Activated effector memory CD4-positive, alpha-beta T cell treated with Interleukin-2 at 50 U/mL for 16 hours (primary cell): Measurements from ENCODE around the gene TAF1B.
"Not testable (repeated sequence)": the region's sequence is repeated elsewhere in the genome, so short reads cannot be mapped to it uniquely, and the experiment has no call there.

Source experiments
- DNase-seq: peaks from one replicate; pipeline ENCODE4 v3.0.0-alpha.2; 2020

Gene TAF1B

DNA sequence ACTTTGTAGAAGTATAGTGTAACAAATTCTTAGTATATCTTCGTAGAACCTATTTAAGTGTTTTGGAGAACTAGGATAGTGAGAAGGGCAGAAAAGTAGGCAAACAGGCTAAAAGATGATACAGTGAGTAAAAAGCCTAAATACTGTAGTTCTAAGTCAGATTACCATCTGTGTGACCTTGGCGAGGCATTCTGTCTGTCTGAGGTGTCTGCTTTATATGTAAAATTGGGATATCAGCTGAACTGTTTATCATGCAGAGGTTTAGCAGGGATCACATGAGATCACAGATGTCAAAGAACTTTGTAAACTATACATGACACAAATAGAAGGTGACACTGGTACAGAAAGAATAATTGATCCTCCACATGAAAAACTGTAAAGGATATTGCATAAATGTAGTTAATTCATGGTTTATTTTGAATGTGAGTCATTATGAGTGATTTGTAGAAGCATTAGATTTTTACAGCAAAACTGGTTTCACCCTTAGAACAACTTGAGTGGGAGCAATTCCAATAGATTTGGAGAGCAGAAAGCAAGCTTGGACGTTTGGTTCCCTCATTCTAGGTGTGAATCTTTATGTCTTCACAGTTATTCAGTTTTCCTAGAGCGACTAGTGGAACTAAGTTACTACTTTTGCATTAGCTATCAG is 41.9 kb downstream of the TAF1B start:
- DNase-seq, result no peak

- DNase-seq, result no peak
Measured at GRCh38 chr2:9887513-9887912, 44.2 kb downstream of the TAF1B start.

- DNase-seq, result no peak
Measured at GRCh38 chr2:9889812-9890261, 46.6 kb downstream of the TAF1B start.

DNA sequence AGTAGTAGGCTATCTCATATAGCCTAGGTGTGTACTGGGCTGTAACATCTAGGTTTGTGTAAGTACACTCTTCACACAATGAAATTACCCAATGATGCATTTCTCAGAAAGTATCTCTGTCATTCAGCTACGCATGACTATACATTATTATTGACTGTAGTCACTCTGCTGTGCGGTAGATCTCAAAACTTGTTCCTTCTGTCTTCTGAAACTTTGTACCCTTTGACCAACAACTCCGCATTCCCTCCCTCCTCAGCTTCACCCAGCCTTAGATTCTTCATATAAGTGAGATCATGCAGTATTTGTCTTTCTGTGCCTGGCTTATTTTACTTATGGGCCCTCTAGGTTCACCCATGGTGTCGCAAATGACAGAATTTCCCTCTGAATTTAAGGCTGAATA is 49.0 kb downstream of the TAF1B start:
- no peak for DNase-seq

DNA sequence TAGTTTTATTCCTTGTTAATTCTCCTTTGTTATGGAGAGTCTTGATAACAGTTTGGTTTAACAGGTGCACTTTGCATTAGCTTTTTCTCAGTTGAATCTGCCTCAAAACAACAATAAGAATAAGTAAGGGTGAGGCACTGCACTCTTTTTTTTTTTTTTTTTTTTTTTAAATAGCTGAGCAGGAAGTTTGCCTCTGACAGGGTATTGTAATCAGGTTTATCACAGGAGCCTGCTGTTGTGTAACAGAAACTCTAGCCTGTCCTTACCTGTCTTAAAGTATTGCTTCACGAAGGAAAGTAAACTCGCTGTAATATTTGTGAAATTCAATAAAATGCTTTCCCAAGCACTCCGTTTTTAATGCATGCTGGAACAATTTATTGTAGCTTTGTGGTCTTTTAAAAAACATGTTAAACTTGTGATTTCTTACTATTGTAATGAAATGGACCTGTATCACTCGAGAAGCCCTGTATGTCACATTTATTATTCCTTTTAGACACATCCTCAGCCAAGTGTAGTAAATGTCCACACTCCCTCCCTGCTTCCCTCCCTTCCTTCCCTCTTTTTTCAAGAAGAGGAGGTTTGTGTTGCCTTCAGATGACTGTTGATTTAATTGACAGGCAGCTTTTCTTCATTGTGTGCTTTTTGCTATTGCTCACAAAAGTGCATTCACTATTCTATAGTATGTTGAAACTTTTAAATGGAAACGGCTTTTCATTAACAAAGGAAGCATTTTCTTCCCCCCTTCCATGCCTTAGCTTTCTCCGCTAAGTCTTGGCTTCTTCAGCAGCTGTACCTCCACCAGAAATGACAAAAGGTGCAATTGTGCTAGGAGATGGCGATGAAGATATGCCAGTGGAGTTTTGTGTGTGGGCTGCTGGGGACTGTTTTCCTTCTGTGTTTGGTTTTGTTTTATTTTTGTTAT is 52.7 kb downstream of the TAF1B start:
- DNase-seq, result no peak

DNA sequence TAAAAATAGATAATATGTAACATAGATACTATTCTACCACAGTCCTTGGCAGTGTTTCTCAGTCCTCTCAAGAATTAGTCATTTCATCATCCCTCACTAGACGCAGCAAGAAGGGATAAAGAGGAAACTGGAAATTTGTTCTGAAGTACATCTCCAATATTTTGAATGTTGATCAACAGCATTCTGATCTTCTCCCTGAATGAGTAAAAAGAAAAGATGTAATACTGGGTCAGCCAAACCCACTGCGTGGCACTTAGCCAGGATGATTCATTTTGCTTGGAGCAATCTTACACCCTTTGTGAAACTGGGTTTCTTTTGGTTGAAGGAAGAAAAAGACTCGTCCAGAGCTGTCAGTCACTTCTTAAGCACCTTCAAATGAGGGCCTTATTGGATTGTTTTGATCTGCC is 54.1 kb downstream of the TAF1B start:
- no peak for DNase-seq

- DNase-seq, result no peak
Measured at GRCh38 chr2:9897846-9898245, 54.6 kb downstream of the TAF1B start.

GRCh38 chr2:9905413-9905812 is 62.1 kb downstream of the TAF1B start:
- DNase-seq, result no peak

DNA sequence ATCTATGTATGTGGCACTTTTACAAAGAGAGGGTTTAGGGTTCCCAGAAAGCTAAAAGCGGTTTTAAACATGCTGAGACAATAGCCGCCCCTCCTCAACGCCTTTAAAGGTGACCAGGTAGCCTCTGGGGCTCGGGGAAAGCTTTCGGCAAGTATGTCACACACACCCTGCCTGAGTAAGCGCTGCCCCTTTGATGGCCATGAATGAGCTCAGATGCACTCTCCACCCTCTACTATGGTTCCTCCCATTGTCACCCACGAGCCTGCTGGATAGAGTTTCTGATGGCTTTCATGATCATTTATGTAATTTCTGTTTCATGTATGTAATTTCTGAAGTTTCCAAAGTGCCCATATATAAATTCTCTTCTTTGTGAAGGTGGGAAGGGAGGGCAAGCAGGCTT is 64.1 kb downstream of the TAF1B start:
- DNase-seq, result no peak

DNA sequence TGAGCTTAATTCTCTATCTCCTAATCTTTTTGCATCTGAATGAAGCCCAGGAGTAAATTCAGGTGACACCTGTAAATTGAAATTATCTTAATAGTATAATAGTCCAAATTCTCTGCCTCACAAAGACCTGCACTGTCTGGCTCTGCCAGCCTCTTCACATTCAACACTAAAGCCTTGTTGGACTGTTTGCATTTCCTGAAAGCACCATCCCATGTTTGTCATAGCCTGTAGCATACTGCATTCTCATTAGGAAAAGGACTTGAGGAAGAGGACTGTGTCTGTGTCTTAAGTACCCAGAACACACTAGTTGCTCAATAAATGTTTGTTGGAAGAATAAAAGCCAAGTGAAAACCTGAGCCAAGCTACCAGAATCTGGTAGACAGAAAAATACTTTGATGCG is 65.4 kb downstream of the TAF1B start:
- no peak for DNase-seq

DNA sequence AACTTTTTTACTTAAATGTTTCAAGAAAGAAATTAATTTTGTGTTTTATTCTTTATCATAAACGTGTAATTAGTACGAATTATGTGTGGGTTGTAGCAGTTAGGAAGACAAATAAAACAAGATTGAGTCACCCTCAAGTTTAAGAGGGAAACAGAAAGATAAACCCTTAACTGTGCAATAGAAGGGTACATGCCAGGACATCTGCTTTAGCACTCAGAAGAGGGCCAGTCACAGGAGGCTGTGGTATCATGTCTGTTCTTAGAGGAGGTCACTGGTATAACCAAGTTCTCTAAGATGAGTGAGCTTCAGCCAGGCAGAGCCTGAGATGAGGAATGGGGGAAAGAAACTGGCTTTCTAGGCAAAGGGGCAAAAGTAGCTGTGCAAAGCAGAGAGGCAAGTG is 65.8 kb downstream of the TAF1B start:
- DNase-seq, result no peak

GRCh38 chr2:9910699-9911098 is 67.4 kb downstream of the TAF1B start:
- DNase-seq, result no peak

DNA sequence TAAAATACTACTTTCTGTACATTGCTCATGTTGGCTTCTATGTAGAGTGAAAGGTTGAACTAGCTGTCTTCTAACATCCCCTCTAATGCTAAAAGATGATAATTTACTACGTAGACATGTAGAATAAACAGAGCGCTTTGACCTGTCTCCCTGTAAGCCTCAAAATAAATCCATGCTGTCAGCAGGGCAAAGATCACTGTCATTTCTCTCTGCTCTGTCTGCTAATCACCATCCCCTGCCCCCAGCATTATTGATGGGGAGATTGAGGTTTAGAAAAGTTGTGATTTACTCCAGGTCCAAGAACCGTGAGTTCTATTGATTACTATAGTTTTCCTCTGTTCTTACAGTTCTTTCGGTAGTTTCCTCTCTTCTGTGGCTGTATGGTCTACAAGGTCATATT is 69.2 kb downstream of the TAF1B start:
- DNase-seq, result no peak

- DNase-seq, result no peak
Measured at GRCh38 chr2:9914384-9915065, 71.3 kb downstream of the TAF1B start.

DNA sequence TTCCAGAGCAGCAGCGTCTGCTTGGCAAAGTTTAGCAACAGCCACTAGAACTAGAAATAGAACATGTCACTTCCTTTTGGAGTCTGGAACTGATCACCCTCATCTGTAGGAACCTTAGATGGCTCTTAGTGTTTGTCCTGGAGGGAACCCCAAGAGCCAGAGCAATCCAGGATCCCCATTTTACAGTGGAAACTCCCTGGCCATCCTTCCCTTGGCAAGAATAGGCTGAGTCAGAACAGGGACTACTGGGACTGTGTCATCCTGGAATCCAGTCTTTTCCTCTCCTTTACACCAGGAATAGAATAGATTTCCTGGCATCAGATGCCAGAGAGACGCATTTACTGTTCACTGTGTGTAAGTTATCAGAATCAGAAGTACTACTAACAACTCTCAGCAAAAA is 75.0 kb downstream of the TAF1B start:
- no peak for DNase-seq

DNA sequence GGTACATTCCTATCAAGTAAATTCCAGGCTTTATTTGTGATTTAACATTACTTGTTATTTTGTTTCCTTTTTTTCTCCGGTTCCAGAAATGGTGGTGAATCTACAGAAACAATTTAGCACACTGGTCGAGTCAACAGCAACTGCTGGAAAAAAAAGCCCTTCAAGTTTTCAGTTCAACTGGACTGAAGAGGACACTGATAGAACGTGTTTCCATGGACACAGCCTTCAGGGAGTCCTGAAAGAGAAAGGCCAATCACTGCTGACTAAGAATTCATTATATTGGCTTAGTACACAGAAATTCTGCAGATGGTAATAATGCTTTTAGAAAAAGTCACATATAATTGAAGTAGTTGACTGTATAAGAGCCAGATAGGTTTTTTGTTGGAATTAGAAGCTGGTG is 76.2 kb downstream of the TAF1B start:
- no peak for DNase-seq

GRCh38 chr2:9927020-9927419 is 83.7 kb downstream of the TAF1B start:
- DNase-seq, result not testable (repeated sequence)

DNA sequence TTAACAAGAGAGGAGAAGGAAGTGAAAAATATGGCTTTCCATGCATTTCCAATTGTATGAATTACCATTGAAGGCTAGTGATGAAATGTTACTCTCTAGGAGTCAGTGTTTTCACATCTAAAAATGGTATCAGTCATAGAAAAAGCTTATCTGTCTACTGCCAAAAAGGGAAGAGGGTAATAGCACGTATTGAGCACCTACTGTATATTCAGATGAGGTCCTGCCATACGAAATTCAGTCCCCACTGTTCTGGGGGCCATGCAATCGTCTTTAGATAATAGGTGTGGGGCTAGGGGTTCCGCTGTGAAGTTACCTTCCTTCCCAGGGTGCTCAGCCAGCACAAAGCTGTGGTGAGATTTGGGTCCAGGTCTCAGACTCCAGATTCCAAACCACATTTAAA is 94.0 kb downstream of the TAF1B start:
- no peak for DNase-seq

- no peak for DNase-seq
Measured at GRCh38 chr2:9937968-9938367, 94.7 kb downstream of the TAF1B start.

DNA sequence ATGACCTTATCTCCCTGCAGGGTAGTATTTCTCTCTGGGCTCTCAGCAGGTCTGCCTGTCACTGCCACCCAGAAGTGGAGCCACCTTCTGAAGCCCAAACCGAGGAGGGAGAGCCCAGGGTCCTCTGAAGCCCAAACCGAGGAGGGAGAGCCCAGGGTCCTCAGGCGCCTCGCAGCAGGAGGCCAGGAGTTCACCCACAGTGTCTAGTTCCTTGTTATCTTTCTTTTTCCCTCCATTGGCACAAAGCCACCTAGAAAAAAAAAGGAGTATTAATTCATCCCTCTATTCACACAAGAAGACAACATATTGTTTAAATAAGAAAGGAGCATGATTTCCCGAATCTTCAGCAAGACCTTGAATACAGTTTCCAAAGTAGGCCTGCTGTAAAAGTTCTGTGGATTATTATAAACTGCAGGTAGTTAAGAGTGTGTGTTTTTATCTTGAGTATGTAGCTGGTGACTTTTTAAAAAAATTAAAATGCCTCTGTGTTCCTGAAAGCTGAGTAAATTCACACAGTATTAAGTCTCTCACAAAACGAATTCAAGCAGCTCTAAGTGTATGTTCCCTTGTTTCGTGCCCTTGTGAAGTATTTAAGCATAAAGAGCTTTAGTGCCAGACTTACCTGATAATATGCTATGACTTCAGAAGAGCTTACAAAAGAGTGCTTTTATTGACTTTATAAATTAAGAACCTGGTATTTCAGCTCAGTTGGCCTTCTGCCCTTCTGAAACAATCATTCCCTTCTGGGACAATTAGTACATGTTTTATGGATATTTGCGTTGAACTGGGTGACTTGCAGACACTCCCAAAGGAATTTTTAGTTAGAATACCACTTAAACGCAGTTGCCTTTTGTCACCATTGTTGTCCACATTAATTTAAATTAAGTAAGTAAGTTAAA is 96.6 kb downstream of the TAF1B start:
- no peak for DNase-seq

DNA sequence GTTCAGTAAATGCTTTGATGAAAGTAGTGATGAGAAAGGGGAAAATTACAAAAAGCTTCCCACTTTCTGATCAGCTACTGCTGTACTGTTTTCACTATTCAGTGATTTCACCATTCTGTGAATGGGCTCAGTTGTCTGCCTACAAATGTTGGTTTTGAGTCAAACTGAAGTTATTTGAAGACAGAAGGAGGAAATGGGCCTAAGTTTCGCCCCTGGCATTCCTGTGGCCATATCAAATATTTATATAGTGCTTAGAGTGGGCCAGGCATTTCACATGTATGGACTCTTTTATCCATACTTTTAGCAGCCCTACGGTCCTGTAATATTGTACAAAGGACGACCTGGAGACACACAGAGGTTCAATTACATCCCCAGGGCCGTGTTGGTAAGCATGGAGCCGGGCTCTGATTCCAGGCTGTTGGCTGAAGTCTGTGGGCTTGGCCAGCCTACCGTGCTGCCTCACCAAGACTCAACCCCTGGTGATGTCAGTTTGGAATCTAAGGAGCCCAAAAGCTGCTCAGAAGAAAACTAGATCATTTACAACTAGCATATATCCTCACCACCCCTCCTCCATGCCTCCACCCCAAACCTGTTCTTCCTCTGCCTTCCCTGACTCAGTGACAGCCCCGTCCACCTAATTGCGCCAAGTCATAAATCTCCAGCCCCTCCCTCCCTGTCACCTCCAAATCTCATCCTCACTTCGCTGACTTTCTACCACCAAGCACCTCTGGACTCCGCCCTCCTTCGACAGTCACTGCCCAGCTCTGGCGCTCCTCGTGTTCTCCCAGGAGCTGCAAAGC is 98.1 kb downstream of the TAF1B start:
- DNase-seq, result no peak

DNA sequence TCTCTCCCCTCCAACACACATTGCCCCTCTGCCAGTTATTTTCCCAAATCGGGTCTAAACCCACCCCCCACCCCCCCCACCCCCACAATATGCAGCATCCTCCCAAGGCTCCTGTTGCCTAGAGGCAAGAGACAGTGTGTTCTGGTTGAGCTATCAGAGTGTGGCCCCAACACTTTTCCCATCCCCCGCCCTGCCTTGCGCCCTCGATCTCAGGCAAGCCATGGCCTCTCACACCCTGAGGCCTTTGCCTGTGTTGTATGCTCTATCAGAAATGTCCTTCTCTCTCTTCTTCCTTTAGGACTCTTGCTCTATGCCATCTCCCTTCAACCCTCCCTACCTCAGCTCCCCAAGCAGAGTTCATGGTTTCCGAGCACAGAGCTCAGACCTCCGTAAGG is 98.7 kb downstream of the TAF1B start:
- DNase-seq, result no peak
